ENCODE results near the gene ZNF362.

Gene ZNF362

GRCh38 chr1:33265780-33266605 lies 9.7 kb downstream of the ZNF362 start:
- H3K4me1 ChIP-seq (ENCODE audit: low read depth, poor library complexity, severe bottlenecking), result no peaks in the 10 kb centered on the region
- no peak overlapping the region for H3K27ac ChIP-seq
- H2AFZ ChIP-seq (ENCODE audit: low read depth), result no peak overlapping the region
- no peaks in the 10 kb centered on the region for H4K20me1 ChIP-seq (ENCODE audit: insufficient read depth)
- no peaks in the 10 kb centered on the region for H3K36me3 ChIP-seq (ENCODE audit: insufficient read depth)
- TF ChIP-seq CTCF (conservative IDR thresholded peaks at IDR 0.05; ENCODE audit: low read depth, low read length), result no peak
- no peaks in the 10 kb centered on the region for H3K79me2 ChIP-seq (ENCODE audit: insufficient read depth, low read depth)
- H3K4me3 ChIP-seq (IDR thresholded peaks at IDR 0.05; ENCODE audit: insufficient read depth, low read depth, low read length), result no peak overlapping the region
- H3K27me3 ChIP-seq (ENCODE audit: insufficient read depth, low read depth), result no peaks in the 10 kb centered on the region
- H3K9ac ChIP-seq, result no peak overlapping the region
- no peak overlapping the region for H3K4me2 ChIP-seq

- no peaks in the 10 kb centered on the region for H3K27me3 ChIP-seq (ENCODE audit: insufficient read depth, low read depth)
- H3K36me3 ChIP-seq (ENCODE audit: insufficient read depth), result no peaks in the 10 kb centered on the region
- no peaks in the 10 kb centered on the region for H3K4me1 ChIP-seq (ENCODE audit: low read depth, poor library complexity, severe bottlenecking)
- H3K4me2 ChIP-seq, result no peak overlapping the region
- TF ChIP-seq CTCF (conservative IDR thresholded peaks at IDR 0.05; ENCODE audit: low read depth, low read length), result no peak
- H3K9ac ChIP-seq, result no peak overlapping the region
- H3K27ac ChIP-seq, result no peak overlapping the region
- H3K79me2 ChIP-seq (ENCODE audit: insufficient read depth, low read depth), result no peaks in the 10 kb centered on the region
- H2AFZ ChIP-seq (ENCODE audit: low read depth), result no peak overlapping the region
- no peaks in the 10 kb centered on the region for H4K20me1 ChIP-seq (ENCODE audit: insufficient read depth)
- no peak overlapping the region for H3K4me3 ChIP-seq (IDR thresholded peaks at IDR 0.05; ENCODE audit: insufficient read depth, low read depth, low read length)
These were observed 10.5 kb downstream of the ZNF362 start for GRCh38 chr1:33266766-33267165.

- no peaks in the 10 kb centered on the region for H4K20me1 ChIP-seq (ENCODE audit: insufficient read depth)
- H3K4me3 ChIP-seq (IDR thresholded peaks at IDR 0.05; ENCODE audit: insufficient read depth, low read depth, low read length), result no peak overlapping the region
- no peaks in the 10 kb centered on the region for H3K79me2 ChIP-seq (ENCODE audit: insufficient read depth, low read depth)
- H3K27me3 ChIP-seq (ENCODE audit: insufficient read depth, low read depth), result no peaks in the 10 kb centered on the region
- no peak overlapping the region for H2AFZ ChIP-seq (ENCODE audit: low read depth)
- H3K4me1 ChIP-seq (ENCODE audit: low read depth, poor library complexity, severe bottlenecking), result no peaks in the 10 kb centered on the region
- no peak overlapping the region for H3K9ac ChIP-seq
- no peak for TF ChIP-seq CTCF (conservative IDR thresholded peaks at IDR 0.05; ENCODE audit: low read depth, low read length)
- no peaks in the 10 kb centered on the region for H3K36me3 ChIP-seq (ENCODE audit: insufficient read depth)
- H3K4me2 ChIP-seq, result no peak overlapping the region
- no peak overlapping the region for H3K27ac ChIP-seq
These were observed 11.3 kb downstream of the ZNF362 start for GRCh38 chr1:33267468-33268205.

- TF ChIP-seq CTCF (conservative IDR thresholded peaks at IDR 0.05; ENCODE audit: low read depth, low read length), result no peak
- no peak overlapping the region for H3K4me3 ChIP-seq (IDR thresholded peaks at IDR 0.05; ENCODE audit: insufficient read depth, low read depth, low read length)
- H3K4me2 ChIP-seq, result no peak overlapping the region
- no peaks in the 10 kb centered on the region for H4K20me1 ChIP-seq (ENCODE audit: insufficient read depth)
- no peak overlapping the region for H2AFZ ChIP-seq (ENCODE audit: low read depth)
- H3K79me2 ChIP-seq (ENCODE audit: insufficient read depth, low read depth), result no peaks in the 10 kb centered on the region
- no peak overlapping the region for H3K27ac ChIP-seq
- H3K9ac ChIP-seq, result no peak overlapping the region
- H3K4me1 ChIP-seq (ENCODE audit: low read depth, poor library complexity, severe bottlenecking), result no peaks in the 10 kb centered on the region
- H3K27me3 ChIP-seq (ENCODE audit: insufficient read depth, low read depth), result no peaks in the 10 kb centered on the region
- no peaks in the 10 kb centered on the region for H3K36me3 ChIP-seq (ENCODE audit: insufficient read depth)
These were observed 12.2 kb downstream of the ZNF362 start for GRCh38 chr1:33268457-33268856.

Measured in KMS-11 (cell line).